OCI-LY7 (cell line): ENCODE measurements around the gene CDK2.
"Not testable (repeated sequence)": the region's sequence is repeated elsewhere in the genome, so short reads cannot be mapped to it uniquely, and the experiment has no call there.

ENCODE experiments used
- EZH2phosphoT487 ChIP-seq: fragments of 200-600 bp; sonication (generic); IDR thresholded peaks from 2 replicates; pipeline ENCODE4 v1.6.1; 2018; ENCODE audit warnings: low read depth, borderline replicate concordance, mild to moderate bottlenecking, mixed run types, antibody characterized with exemption, low read length, moderate library complexity, mixed read lengths
- TF ChIP-seq, protein P1 (sequence below): fragments of 200-600 bp; sonication (generic); conservative IDR thresholded peaks from 2 replicates; pipeline ENCODE4 v1.5.1; 2014; ENCODE audit warnings: mild to moderate bottlenecking, antibody characterized with exemption, low read length, moderate library complexity, mixed read lengths

DNA sequence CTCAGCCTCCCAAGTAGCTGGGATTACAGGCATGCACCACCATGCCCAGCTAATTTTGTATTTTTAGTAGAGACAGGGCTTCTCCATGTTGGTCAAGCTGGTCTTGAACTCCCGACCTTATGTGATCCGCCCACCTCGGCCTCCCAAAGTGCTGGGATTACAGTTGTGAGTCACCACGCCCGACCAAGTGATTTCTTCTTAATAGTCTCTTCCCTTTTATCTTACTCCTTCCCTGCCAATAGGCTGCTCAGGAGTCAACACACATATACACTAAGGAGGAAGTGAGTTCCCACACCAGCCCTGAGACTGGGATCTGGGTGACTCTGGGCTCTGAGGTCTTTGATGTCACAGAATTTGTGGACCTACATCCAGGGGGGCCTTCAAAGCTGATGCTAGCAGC lies 36.7 kb downstream of the CDK2 start:
- TF ChIP-seq, protein P1, sequence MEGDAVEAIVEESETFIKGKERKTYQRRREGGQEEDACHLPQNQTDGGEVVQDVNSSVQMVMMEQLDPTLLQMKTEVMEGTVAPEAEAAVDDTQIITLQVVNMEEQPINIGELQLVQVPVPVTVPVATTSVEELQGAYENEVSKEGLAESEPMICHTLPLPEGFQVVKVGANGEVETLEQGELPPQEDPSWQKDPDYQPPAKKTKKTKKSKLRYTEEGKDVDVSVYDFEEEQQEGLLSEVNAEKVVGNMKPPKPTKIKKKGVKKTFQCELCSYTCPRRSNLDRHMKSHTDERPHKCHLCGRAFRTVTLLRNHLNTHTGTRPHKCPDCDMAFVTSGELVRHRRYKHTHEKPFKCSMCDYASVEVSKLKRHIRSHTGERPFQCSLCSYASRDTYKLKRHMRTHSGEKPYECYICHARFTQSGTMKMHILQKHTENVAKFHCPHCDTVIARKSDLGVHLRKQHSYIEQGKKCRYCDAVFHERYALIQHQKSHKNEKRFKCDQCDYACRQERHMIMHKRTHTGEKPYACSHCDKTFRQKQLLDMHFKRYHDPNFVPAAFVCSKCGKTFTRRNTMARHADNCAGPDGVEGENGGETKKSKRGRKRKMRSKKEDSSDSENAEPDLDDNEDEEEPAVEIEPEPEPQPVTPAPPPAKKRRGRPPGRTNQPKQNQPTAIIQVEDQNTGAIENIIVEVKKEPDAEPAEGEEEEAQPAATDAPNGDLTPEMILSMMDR: not testable (repeated sequence)
- TF ChIP-seq EZH2phosphoT487: not testable (repeated sequence)
